GF-D8 (cell line): Measurements from ENCODE around the gene CD300E.
"Not testable (repeated sequence)": the region's sequence is repeated elsewhere in the genome, so short reads cannot be mapped to it uniquely, and the experiment has no call there.

Experiments
- DNase-seq: peaks from one replicate; lab custom pipeline; 2025; lab: John Stamatoyannopoulos, UW

Gene CD300E

DNA sequence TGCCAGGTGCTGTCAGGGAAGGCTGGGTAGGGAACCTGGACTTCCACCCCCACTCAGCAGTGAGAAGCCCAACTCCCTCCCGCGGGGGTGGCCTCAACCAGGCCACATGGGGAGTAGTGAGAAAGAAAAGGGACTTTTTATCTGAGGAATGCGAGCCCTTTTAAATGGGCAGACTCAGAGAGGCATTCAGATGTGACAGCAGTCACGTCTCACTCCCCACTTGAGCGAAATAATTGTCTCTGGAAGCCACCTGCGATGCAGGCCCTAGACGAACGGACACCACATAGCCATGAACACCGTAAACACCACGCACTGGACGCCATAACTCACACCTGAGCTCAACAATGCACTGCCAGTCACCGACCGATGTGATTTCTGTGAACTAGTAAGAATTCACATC is 11.9 kb upstream of the CD300E start:
- DNase-seq = no peak

GRCh38 chr17:74633326-74633725 is 9.8 kb upstream of the CD300E start:
- no peak for DNase-seq

DNA sequence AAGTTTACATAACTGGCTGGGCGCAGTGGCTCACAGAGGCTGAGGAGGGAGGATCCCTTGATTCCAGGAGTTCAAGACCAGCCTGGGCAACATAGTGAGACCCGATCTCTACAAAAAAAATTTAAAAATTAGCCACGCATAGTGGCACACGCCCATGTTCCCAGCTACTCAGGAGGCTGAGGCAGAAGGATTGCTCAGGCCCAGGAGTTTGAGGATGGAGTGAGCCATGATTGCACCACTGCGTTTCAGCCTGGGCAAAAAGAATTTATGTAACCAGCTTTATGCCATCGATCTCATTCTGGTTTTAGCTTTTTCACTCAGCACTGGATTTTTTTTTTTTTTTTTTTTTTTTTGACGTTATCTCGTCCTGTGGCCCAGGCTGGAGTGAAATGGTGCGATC is 9.1 kb upstream of the CD300E start:
- no peak for DNase-seq

DNA sequence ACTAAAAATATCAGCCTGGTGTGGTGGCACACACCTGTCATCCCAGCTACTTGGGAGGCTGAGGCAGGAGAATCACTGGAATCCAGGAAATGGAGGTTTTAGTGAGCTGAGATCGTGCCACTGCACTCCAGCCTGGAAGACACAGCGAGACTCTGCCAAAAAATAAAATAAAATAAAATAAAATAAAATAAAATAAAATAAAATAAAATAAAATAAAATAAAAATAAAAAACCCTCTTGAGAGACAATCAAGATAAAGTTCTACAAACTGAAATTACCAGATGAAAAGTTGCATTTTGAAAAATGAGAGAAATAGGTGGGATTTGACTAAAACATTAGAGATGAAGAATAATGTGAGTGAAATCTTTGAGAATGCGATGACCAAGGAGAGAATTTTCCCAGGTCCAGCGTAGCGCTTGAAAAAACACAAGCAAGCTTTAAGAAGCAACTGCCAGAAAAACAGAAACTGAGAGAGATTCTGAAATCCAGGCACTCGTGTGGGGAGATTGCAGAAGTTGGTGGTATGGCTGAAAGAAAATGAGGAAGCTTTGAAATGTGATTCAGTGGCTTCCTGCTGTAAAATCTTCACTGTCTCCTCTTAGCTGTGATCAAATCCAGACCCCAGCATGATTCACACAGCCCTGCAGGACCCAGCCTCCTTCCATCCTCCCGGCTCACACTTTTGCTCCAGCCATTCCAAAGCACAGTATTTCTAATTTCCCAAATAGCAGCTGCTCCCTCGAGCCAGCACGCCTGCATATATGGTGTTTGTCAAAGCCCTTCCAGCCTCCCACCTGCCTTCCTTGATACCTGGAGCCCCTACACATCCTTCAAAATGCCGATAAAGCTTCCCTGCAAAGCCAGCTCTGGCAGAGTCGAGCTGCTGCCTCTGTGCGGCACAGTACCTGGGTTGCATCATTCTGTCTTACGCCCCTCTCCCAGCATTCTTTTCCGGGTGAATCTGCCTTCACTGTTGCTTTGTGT is 8.2 kb upstream of the CD300E start:
- DNase-seq = peak; percentile 71

DNA sequence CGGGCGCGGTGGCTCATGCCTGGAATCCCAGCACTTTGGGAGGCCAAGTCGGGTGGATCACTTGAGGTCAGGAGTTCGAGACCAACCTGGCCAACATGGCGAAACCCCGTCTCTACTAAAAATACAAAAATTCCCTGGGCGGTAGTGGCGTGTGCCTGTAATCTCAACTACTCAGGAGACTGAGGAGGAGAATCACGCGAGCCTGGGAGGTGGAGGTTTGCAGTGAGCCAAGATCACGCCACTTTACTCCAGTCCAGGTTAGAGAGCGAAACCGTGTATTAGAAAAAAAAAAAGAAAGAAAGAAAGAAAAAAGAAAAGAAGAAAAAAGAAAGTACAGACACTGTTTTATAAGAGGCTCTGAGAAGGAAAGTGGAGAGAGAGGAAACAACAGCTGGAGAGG is 6.7 kb upstream of the CD300E start:
- DNase-seq = not testable (repeated sequence)

DNA sequence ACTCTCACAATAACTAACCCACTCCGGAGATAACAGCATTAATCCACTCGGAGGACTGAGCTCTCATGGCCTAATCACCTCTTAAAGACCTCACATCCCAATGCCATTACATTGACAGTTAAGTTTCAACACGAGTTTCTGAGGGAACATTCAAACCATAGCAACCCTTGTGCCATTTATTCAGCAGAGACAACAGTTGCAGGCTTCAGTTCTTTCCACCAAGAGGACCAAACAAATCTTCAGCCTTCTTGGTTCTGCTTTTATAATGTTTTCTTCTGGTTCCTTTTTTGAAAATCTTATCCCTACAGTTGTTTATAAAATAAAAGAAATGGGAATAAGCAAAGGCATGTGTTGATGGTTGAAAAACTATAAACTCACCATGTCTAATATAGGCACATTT is 2.1 kb upstream of the CD300E start:
- DNase-seq = no peak

- DNase-seq = no peak
Observed at GRCh38 chr17:74624131-74624530, 593 bp upstream of the CD300E start.

GRCh38 chr17:74619077-74619673 is 4.4 kb downstream of the CD300E start:
- DNase-seq = no peak

- DNase-seq = no peak
Observed at GRCh38 chr17:74618451-74618850, 5.1 kb downstream of the CD300E start.

- DNase-seq = no peak
Observed at GRCh38 chr17:74616696-74617095, 6.8 kb downstream of the CD300E start.

DNA sequence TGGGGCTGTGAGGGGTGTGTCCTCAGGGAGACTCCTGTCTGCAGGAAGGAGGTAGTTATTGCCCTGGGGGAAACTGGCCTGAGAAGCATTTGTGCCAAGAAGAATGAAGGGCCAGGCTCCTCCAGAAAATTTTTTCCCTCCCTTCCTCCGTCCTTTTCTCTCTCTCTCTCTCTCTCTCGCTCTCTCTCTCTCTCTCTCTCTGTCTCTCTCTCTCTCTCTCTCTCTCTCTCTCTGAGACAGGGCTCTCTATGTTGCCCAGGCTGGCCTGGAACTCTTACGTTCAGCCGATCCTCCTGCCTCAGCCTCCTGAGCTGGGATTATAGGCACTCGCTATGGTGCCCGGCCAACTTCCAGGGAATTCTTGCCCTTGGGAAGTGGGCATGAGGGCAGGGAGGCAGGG is 11.5 kb downstream of the CD300E start:
- no peak for DNase-seq

- DNase-seq = no peak
Observed at GRCh38 chr17:74610108-74610507, 13.4 kb downstream of the CD300E start.

DNA sequence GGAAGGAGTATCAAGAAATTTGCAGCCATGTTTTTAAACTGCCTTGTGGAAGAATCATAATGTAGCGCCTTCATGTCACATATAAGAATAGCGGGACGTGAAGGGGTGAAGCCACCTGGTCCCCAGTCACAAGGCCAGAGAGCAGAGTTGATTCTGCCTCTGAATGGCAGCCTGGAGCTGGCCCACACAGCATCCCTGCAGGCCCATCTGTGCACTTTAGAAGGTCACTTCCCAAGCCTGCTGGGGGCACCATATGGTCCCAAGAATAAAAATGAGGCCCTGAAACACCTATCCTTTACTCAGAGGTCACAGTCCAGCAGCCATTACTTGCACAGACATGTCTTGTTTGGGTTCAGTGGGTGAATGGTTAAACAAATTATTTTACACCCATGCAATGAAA is 15.0 kb downstream of the CD300E start:
- no peak for DNase-seq

- DNase-seq = no peak
Observed at GRCh38 chr17:74607221-74607620, 16.3 kb downstream of the CD300E start.

DNA sequence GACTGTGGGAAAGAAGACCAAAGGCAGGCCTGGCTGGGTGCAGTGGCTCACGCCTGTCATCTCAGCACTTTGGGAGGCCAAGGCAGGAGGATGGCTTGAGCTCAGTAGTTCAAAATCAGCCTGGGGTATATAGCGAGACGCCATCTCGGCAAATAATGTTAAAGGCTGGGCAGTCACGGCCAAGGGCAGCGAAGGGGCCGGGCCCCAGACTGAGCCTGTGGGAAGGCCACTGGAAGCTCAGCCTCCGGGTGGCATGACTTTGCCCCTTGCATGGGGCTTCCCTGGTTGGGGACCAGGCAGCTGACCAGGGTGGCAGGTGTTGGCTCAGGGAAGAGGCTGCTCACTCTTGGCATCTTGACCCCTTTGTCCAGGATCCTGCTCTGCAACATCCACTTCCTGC is 17.5 kb downstream of the CD300E start:
- no peak for DNase-seq

- DNase-seq = no peak
Observed at GRCh38 chr17:74605361-74605760, 18.2 kb downstream of the CD300E start.

- DNase-seq = no peak
Observed at GRCh38 chr17:74604761-74605160, 18.8 kb downstream of the CD300E start.

GRCh38 chr17:74604200-74604599 is 19.3 kb downstream of the CD300E start:
- DNase-seq = no peak

DNA sequence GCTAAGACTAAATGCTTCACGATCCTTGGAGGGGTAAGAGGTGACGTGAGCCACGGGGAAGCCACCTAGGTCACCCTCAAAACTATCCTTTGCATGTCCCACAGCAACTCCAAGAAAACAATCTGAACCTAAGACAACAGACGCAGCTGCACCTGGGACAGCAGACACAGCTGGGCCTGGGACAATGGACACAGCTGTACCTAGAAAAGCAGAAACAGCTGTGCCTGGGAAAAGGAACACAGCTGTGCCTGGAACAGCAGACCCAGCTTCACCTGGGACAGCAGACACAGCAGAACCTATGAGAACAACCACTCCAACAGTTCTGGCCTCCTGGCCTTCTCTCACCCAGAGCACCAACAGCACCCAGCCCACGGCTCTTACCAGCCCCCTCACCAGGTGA is 19.8 kb downstream of the CD300E start:
- no peak for DNase-seq

DNA sequence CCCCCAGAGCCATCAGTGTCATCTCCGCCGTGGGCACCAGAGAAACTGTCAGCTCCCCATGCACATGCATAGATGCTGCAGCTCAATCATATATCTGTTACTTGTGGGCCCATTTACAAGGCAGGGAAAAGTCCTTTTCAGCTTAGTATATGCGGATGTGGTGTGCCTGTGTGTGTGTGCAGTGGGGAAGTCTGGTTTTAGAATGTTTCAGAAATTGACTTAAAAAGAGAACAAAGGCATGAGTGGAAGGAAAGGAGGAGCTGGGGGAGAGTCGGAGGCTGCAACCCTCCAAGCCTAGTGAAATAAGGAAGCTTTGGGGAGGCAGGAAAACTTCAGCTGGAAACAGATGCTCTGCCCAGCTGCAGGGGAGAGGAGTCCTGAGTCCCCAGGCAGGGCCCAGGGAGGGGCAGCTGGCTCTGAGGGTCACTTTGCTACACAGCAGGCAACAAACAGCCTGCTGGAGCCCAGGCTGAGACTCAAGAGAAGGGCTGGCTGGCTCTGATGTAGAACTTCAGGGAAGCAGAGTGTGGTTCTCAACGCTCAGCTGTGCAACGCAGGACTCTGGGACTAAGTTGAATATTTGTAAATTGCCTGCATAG is 20.4 kb downstream of the CD300E start:
- DNase-seq = no peak

DNA sequence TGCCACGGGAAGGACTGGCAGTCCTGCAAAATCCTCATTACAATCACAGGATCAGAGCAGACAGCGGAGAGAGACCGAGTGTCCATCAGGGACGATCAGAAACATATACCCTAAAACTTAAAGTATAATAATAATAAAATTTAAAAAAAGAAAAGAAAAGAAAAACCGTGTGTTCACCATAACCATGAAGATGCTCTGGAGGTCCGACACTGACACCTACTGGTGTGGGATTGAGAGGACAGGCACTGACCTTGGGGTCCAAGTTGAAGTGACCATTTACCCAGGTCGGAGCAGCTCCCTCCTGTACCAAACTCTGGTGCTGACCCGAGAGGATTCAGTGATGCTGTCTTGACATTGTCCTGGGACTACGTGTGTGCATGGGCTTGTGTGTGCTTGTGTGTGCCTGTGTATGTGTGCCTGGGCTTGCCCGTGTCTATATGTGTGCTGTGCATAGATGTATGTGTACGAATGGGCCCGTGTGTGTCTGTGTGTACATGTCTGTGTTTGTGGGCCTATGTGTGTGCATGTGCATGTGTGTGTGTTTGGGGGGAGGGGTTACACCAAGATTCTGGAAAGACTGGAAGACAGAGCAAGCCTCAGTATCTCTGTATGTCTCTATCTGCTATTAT is 21.5 kb downstream of the CD300E start:
- DNase-seq = no peak

- DNase-seq = no peak
Observed at GRCh38 chr17:74599448-74599939, 24.0 kb downstream of the CD300E start.

- no peak for DNase-seq
Observed at GRCh38 chr17:74599023-74599399, 24.5 kb downstream of the CD300E start.
